Central memory CD8-positive, alpha-beta T cell (primary cell): Measurements from ENCODE around the gene STARD7.
"Not testable (repeated sequence)": the region's sequence is repeated elsewhere in the genome, so short reads cannot be mapped to it uniquely, and the experiment has no call there.

Experiments
- ATAC-seq: fragments of 150-1000 bp; cut with Tn5 transposase; replicated peaks from 2 replicates; pipeline ENCODE4 v1.10.0; 2022; ENCODE audit warnings: mild to moderate bottlenecking, moderate FRiP score, moderate number of reproducible peaks; ENCODE audit not compliant: poor library complexity, severe bottlenecking; ENCODE audit errors: extremely low read depth
- DNase-seq, 2 donors: peaks; one replicate each; pipeline ENCODE4 v3.0.0; 2021; ENCODE audit warnings: low spot score in 2 of 2
- H3K27ac Mint-ChIP-seq: one replicate; pipeline ENCODE4 v1.8.0; 2022; ENCODE audit warnings: low read depth, mild to moderate bottlenecking, moderate library complexity, mixed read lengths
- H3K27me3 Mint-ChIP-seq: one replicate; pipeline ENCODE4 v1.8.0; 2022; ENCODE audit warnings: mixed read lengths
- H3K36me3 Mint-ChIP-seq: one replicate; pipeline ENCODE4 v1.8.0; 2022; ENCODE audit warnings: mild to moderate bottlenecking, moderate library complexity, mixed read lengths; ENCODE audit not compliant: insufficient read depth
- H3K4me1 Mint-ChIP-seq: one replicate; pipeline ENCODE4 v1.8.0; 2022; ENCODE audit warnings: mixed read lengths
- H3K4me3 Mint-ChIP-seq: one replicate; pipeline ENCODE4 v1.8.0; 2022; ENCODE audit warnings: mild to moderate bottlenecking, moderate library complexity, mixed read lengths
- H3K9me3 Mint-ChIP-seq: one replicate; pipeline ENCODE4 v1.8.0; 2022; ENCODE audit warnings: mixed read lengths

The STARD7 gene, protein sequence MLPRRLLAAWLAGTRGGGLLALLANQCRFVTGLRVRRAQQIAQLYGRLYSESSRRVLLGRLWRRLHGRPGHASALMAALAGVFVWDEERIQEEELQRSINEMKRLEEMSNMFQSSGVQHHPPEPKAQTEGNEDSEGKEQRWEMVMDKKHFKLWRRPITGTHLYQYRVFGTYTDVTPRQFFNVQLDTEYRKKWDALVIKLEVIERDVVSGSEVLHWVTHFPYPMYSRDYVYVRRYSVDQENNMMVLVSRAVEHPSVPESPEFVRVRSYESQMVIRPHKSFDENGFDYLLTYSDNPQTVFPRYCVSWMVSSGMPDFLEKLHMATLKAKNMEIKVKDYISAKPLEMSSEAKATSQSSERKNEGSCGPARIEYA

DNA sequence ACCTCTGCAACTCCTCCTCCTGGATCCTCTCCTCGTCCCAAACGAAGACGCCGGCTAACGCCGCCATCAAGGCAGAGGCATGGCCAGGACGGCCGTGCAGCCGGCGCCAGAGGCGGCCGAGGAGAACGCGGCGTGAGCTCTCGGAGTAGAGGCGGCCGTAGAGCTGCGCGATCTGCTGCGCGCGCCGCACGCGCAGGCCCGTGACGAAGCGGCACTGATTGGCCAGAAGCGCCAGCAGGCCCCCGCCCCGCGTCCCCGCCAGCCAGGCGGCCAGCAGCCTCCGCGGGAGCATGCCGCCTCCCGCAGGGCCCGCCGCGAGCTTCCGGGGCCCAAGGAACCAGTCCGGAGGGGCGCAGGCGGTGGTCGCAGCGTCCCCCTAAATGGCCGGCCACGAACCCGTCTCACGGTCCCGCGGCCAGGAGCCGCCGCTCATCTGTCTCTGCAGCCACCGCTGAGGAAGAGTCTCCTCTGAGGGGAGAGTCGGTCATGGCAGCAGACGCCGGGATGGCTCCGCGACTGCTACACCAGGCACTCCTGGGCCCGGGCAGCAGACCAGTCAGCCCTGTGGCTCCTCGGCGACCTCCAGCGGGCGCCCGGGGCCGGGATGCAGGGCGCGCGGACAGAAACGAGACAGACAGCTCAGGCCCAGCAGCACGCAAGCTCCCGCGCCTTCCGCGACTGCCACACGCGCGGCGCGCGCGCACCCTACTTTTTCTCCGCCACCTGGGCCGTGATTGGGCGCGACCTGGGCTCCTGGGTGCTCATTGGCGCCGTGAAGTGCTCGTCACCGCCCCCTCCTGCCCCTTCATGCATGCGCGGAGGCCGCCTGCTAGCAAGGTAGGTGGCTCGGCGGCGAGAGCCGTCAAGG, at the start of gene STARD7:
Gene STARD7, minus strand, starts transcription at position 685 of the 868 bp plus-strand sequence. Its CDS starts 393 bp downstream, at position 292.
- H3K36me3 Mint-ChIP-seq, result peaks cover 15% of the 10 kb centered on the region
- H3K9me3 Mint-ChIP-seq, result no peaks in the 10 kb centered on the region
- peaks cover 52% of the 10 kb centered on the region for H3K4me1 Mint-ChIP-seq

DNA sequence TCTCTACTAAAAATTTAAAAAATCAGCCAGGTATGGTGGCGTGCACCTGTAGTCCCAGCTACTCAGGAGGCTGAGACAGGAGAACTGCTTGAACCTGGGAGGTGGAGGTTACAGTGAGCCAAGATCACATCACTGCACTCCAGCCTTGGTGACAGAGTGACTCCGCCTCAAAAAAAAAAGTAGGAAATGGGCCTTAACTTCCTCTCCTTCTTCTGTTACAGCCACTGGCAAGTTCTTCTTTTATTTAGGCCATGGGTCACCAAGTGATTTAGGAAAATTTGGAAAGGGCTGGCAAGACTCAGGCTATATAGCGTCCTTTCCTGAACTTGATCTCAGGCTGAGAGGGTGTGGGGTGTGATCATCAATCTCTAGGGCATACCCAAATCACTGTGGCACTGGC, 49.1 kb upstream of the STARD7 start:
- not testable (repeated sequence) for H3K4me3 Mint-ChIP-seq

More for the DNA sequence above, at the start of gene STARD7:
- ATAC-seq (peak; percentile 87), DNase-seq (peak; percentile 92 to 93)
- H3K27me3 Mint-ChIP-seq, result no peaks in the 10 kb centered on the region
- peak within 1 kb of the TSS; percentile 86 for H3K4me3 Mint-ChIP-seq
- H3K27ac Mint-ChIP-seq, result peak within 1 kb of the TSS; percentile 80

GRCh38 chr2:96256611-96257113, 48.0 kb upstream of the STARD7 start:
- H3K4me1 Mint-ChIP-seq, result peaks cover 30% of the 10 kb centered on the region
- H3K27me3 Mint-ChIP-seq, result no peaks in the 10 kb centered on the region
- H3K9me3 Mint-ChIP-seq, result no peaks in the 10 kb centered on the region
- peak overlapping the region; percentile 61 for H3K27ac Mint-ChIP-seq
- no peak for ATAC-seq
- no peak for DNase-seq
- no peak overlapping the region for H3K4me3 Mint-ChIP-seq
- peaks cover 38% of the 10 kb centered on the region for H3K36me3 Mint-ChIP-seq

More for the DNA sequence above, 49.1 kb upstream of the STARD7 start:
- not testable (repeated sequence) for DNase-seq, H3K27me3 Mint-ChIP-seq, ATAC-seq, H3K9me3 Mint-ChIP-seq
- peak overlapping the region; percentile 32 for H3K27ac Mint-ChIP-seq
- peaks cover 33% of the 10 kb centered on the region for H3K36me3 Mint-ChIP-seq
- peaks cover 36% of the 10 kb centered on the region for H3K4me1 Mint-ChIP-seq

DNA sequence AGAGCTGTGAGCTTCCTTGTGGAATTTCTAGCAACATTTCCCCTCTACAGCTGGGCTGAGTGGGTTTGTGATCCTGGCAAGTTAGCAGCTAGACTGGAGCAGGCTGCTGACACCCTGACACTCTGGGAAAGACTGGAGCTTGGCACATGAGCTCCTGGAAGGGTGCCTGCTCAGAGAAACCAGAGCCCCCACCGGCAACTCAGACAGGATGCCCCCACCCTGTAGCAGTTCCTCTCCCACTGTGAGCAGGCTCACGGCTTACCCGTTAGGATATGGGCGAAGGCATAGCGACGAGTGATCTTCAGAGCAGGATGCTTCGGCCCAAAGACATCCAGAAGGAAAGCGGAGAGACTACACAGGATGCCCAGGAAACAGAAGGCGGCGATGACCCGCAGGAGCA, 45.9 kb upstream of the STARD7 start:
- peaks cover 37% of the 10 kb centered on the region for H3K36me3 Mint-ChIP-seq

DNA sequence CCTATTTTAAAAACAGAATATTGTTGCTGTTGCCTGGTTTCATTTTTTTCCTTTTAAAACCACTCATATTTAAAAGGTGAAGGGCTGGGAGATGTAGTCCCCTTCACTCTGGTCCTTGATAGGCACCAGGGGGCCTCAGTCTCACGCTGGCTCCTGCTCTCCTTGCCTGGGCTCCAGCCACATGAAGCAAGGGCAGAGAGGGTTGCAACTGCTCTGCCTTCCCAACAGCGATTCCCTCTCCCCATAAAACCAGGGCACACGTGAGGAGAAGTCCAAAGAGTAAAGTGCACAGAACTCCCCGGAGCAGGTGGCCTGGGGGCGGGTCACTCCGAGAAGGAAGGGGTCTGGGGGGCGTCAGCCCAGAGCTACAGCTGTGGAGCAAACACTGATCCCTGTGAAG, 44.4 kb upstream of the STARD7 start:
- no peaks in the 10 kb centered on the region for H3K9me3 Mint-ChIP-seq
- H3K27me3 Mint-ChIP-seq, result no peaks in the 10 kb centered on the region
- no peak overlapping the region for H3K27ac Mint-ChIP-seq
- ATAC-seq (no peak), DNase-seq (no peak)
- no peak overlapping the region for H3K4me3 Mint-ChIP-seq
- H3K4me1 Mint-ChIP-seq, result peaks cover 19% of the 10 kb centered on the region
- peaks cover 38% of the 10 kb centered on the region for H3K36me3 Mint-ChIP-seq

More for the DNA sequence above, 45.9 kb upstream of the STARD7 start:
- no peak for DNase-seq
- Mint-ChIP-seq H3K27ac (no peak overlapping the region), H3K27me3 (no peaks in the 10 kb centered on the region), H3K4me1 (peaks cover 24% of the 10 kb centered on the region), H3K4me3 (no peak overlapping the region), H3K9me3 (no peaks in the 10 kb centered on the region)
- no peak for ATAC-seq

GRCh38 chr2:96252526-96252925, 43.9 kb upstream of the STARD7 start:
- no peaks in the 10 kb centered on the region for H3K27me3 Mint-ChIP-seq
- H3K36me3 Mint-ChIP-seq, result peaks cover 38% of the 10 kb centered on the region
- peak overlapping the region; percentile 16 for H3K27ac Mint-ChIP-seq
- no peak overlapping the region for H3K4me3 Mint-ChIP-seq
- ATAC-seq (no peak), DNase-seq (no peak)
- H3K9me3 Mint-ChIP-seq, result no peaks in the 10 kb centered on the region
- H3K4me1 Mint-ChIP-seq, result peaks cover 19% of the 10 kb centered on the region

DNA sequence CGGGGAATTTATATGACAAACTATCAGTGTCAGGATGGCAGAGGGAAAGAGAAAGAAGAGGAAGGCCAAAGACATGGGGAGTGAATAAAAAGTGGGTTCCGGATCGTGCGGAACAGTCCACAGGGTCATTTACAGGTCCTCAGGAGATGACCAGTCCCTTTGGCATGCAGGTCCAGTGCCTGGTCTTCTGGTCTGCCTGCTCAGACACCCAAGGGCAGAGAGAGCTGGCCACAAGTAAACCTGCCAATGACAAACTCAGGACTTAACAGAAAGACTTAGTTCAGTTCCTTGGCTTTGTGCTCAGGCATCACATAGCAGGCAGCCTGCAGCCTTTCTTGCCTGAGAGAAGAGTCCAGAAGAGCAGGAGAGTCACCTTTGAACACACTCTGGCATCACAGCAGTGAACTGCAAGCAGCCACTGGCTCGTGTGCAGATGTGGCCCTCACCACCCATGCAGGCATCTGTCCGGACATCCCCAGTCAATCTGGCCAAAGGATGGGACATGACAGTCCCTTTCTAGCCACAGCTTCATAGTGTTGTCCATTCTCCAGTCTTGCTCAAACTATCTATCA, 43.2 kb upstream of the STARD7 start:
- DNase-seq (no peak), ATAC-seq (no peak)
- no peaks in the 10 kb centered on the region for H3K27me3 Mint-ChIP-seq
- no peaks in the 10 kb centered on the region for H3K9me3 Mint-ChIP-seq
- H3K4me3 Mint-ChIP-seq, result no peak overlapping the region
- peak overlapping the region; percentile 16 for H3K27ac Mint-ChIP-seq
- peaks cover 21% of the 10 kb centered on the region for H3K4me1 Mint-ChIP-seq
- peaks cover 38% of the 10 kb centered on the region for H3K36me3 Mint-ChIP-seq

DNA sequence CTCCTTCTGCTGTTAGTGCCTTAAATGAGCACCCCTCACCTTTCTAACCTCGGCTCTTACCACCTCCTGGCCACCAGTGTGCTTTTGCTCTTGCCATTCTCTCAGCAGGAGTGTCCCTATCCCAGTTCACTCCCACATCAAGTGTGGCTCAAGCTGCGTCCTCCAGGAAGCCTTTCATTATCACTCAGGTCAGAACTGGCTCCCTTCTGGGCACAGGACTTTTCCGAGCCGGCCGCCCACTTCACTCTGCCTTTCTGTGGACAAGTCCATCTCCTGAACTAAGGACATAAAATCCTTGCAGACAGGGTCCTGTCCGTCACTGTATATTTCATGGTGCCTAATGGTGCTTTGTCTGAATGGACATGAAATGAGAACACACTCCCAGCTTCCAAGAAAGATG, 41.6 kb upstream of the STARD7 start:
- DNase-seq, result no peak
- no peak for ATAC-seq
- Mint-ChIP-seq H3K4me3 (no peak overlapping the region), H3K27me3 (no peaks in the 10 kb centered on the region), H3K9me3 (no peaks in the 10 kb centered on the region), H3K27ac (peak overlapping the region; percentile 82), H3K4me1 (peaks cover 32% of the 10 kb centered on the region), H3K36me3 (peaks cover 32% of the 10 kb centered on the region)

GRCh38 chr2:96249654-96250053, 41.0 kb upstream of the STARD7 start:
- no peak for DNase-seq
- no peaks in the 10 kb centered on the region for H3K9me3 Mint-ChIP-seq
- H3K27me3 Mint-ChIP-seq, result no peaks in the 10 kb centered on the region
- ATAC-seq, result no peak
- H3K36me3 Mint-ChIP-seq, result peaks cover 31% of the 10 kb centered on the region
- H3K4me3 Mint-ChIP-seq, result no peak overlapping the region
- peaks cover 32% of the 10 kb centered on the region for H3K4me1 Mint-ChIP-seq
- peak overlapping the region; percentile 82 for H3K27ac Mint-ChIP-seq

- no peak for ATAC-seq
Measured at GRCh38 chr2:96248624-96249023, 40.0 kb upstream of the STARD7 start.

DNA sequence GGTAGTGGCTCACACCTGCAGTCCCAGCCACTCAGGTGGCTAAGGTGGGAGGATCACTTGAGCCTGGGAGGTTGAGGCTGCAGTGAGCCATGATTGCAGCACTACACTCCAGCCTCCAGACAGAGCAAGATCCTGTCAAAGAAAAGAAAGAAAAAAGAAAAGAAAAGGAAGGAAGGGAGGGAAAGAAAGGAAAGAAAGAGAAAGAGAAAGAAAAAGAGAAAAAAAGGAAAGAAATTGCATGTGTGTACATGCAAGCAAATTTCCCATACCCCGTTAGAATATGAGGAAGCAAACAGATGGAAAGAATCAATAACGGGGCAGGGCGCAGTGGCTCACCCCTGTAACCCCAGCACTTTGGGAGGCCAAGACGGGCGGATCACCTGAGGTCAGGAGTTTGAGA, 39.3 kb upstream of the STARD7 start:
- Mint-ChIP-seq H3K36me3 (peaks cover 23% of the 10 kb centered on the region), H3K4me1 (peaks cover 32% of the 10 kb centered on the region), H3K27ac (peak overlapping the region; percentile 67), H3K9me3 (no peaks in the 10 kb centered on the region), H3K27me3 (no peaks in the 10 kb centered on the region), H3K4me3 (no peak overlapping the region)
- ATAC-seq, result no peak
- DNase-seq, result no peak

More at GRCh38 chr2:96248624-96249023, 40.0 kb upstream of the STARD7 start:
- Mint-ChIP-seq H3K27ac (no peak overlapping the region), H3K4me1 (peaks cover 32% of the 10 kb centered on the region), H3K9me3 (no peaks in the 10 kb centered on the region), H3K4me3 (no peak overlapping the region), H3K27me3 (no peaks in the 10 kb centered on the region), H3K36me3 (peaks cover 24% of the 10 kb centered on the region)
- no peak for DNase-seq

- Mint-ChIP-seq H3K9me3 (no peaks in the 10 kb centered on the region), H3K36me3 (peaks cover 16% of the 10 kb centered on the region), H3K4me1 (peaks cover 39% of the 10 kb centered on the region), H3K27ac (peak overlapping the region; percentile 67), H3K4me3 (no peak overlapping the region), H3K27me3 (no peaks in the 10 kb centered on the region)
- DNase-seq (no peak), ATAC-seq (no peak)
Measured at GRCh38 chr2:96247009-96247408, 38.4 kb upstream of the STARD7 start.
